Astrocyte (in vitro differentiated cells and primary cell): Measurements from ENCODE around the gene STK40. TPM values are rescaled to one million over a fixed set of nuclear protein-coding genes. Genes with fewer than 3 reads are reported as not detected.
A peak's percentile ranks its signal among the peaks of the same experiment; 100 is the strongest.

ENCODE experiments used
- DNase-seq: peaks from one replicate; pipeline ENCODE4 v3.0.0-alpha.2; 2010; ENCODE audit warnings: low read depth
- FAIRE-seq: peaks from 2 replicates; lab custom pipeline; 2011; peaks lifted over from hg19 to GRCh38; lab: Jason Lieb, UNC
- H2AFZ ChIP-seq: 2 replicates; pipeline ENCODE4 v1.6.0; 2012; ENCODE audit warnings: low read depth, low read length, inconsistent platforms
- H3K27ac ChIP-seq: 2 replicates; pipeline ENCODE4 v1.5.1; 2011; ENCODE audit warnings: low read depth, low read length, inconsistent platforms
- H3K27me3 ChIP-seq: 2 replicates; pipeline ENCODE4 v1.6.0; 2011; ENCODE audit warnings: low read length, inconsistent platforms; ENCODE audit not compliant: insufficient read depth
- H3K36me3 ChIP-seq: 2 replicates; pipeline ENCODE4 v1.5.1; 2011; ENCODE audit warnings: low read length, inconsistent platforms; ENCODE audit not compliant: insufficient read depth
- H3K4me1 ChIP-seq: 2 replicates; pipeline ENCODE4 v1.5.1; 2011; ENCODE audit warnings: low read length, inconsistent platforms; ENCODE audit not compliant: insufficient read depth
- H3K4me2 ChIP-seq: 2 replicates; pipeline ENCODE4 v1.6.0; 2012; ENCODE audit warnings: low read length, inconsistent platforms
- H3K4me3 ChIP-seq: 2 replicates; pipeline ENCODE4 v1.5.1; 2011; ENCODE audit warnings: low read depth, mild to moderate bottlenecking, low read length, inconsistent platforms; ENCODE audit not compliant: insufficient read depth
- H3K79me2 ChIP-seq: 2 replicates; pipeline ENCODE4 v1.6.0; 2012; ENCODE audit warnings: mild to moderate bottlenecking, low read length, inconsistent platforms; ENCODE audit not compliant: insufficient read depth
- H3K9ac ChIP-seq: 2 replicates; pipeline ENCODE4 v1.6.0; 2012; ENCODE audit warnings: mild to moderate bottlenecking, low read length, inconsistent platforms
- H3K9me3 ChIP-seq: 2 replicates; pipeline ENCODE4 v1.5.1; 2012; ENCODE audit warnings: low read depth, mild to moderate bottlenecking, low read length, inconsistent platforms; ENCODE audit not compliant: insufficient read depth
- H4K20me1 ChIP-seq: 2 replicates; pipeline ENCODE4 v1.6.0; 2012; ENCODE audit warnings: low read length, inconsistent platforms; ENCODE audit not compliant: insufficient read depth
- H3K27ac Mint-ChIP-seq: one replicate; pipeline ENCODE4 v1.8.0; 2021; ENCODE audit warnings: mild to moderate bottlenecking, mixed read lengths; ENCODE audit not compliant: unreplicated experiment
- H3K27me3 Mint-ChIP-seq: one replicate; pipeline ENCODE4 v1.8.0; 2021; ENCODE audit warnings: low read depth, mixed read lengths; ENCODE audit not compliant: unreplicated experiment
- H3K36me3 Mint-ChIP-seq: one replicate; pipeline ENCODE4 v1.8.0; 2021; ENCODE audit warnings: low read depth, mixed read lengths; ENCODE audit not compliant: unreplicated experiment
- H3K4me1 Mint-ChIP-seq: one replicate; pipeline ENCODE4 v1.8.0; 2021; ENCODE audit warnings: low read depth, mixed read lengths; ENCODE audit not compliant: unreplicated experiment
- H3K4me3 Mint-ChIP-seq: one replicate; pipeline ENCODE4 v1.8.0; 2021; ENCODE audit warnings: mild to moderate bottlenecking, moderate library complexity, mixed read lengths; ENCODE audit not compliant: unreplicated experiment
- H3K9me3 Mint-ChIP-seq: one replicate; pipeline ENCODE4 v1.8.0; 2021; ENCODE audit warnings: mild to moderate bottlenecking, mixed read lengths; ENCODE audit not compliant: unreplicated experiment
- CTCF ChIP-seq: IDR thresholded peaks from 2 replicates; pipeline ENCODE4 v1.5.1; 2011; ENCODE audit warnings: low read depth, mild to moderate bottlenecking, inconsistent platforms, low read length, moderate library complexity; ENCODE audit not compliant: insufficient read depth
- EZH2 ChIP-seq: IDR thresholded peaks from 2 replicates; pipeline ENCODE4 v1.6.1; 2012; ENCODE audit warnings: mild to moderate bottlenecking, low read length, inconsistent platforms; ENCODE audit not compliant: insufficient read depth
- total RNA-seq: library from RNA; stranded (reverse); gene quantifications from 2 replicates; pipeline ENCODE4 v1.2.1, GENCODE V29; 2021

Gene STK40
- total RNA-seq, 1 donor from 2014 or later = 71.1 TPM

DNA sequence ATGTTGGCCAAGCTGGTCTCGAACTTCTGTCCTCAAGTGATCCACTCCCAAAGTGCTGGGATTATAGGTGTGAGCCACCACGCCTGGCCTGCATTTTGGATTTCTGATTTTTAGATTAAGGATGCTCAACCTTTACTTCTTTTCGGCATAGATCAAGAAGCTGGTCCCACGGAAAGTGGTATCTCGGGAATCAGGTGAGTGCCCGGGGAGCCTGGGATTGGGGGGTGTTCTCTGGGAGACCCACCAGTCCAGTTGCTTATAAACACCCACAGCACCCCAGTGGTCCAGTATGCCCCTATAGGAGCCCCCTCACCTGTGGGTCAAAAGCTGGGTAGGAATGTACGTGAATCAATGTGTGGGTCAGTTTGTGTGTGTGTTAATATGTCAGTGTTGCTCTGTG is 76.3 kb downstream of the STK40 start:
- Mint-ChIP-seq H3K27me3 (no peaks in the 10 kb centered on the region), H3K4me3 (peak overlapping the region; percentile 74), H3K4me1 (peaks cover 11% of the 10 kb centered on the region), H3K27ac (no peak overlapping the region), H3K9me3 (no peaks in the 10 kb centered on the region), H3K36me3 (peaks cover 26% of the 10 kb centered on the region)
- Histone ChIP-seq H4K20me1 (peaks cover 13% of the 10 kb centered on the region), H3K4me1 (peaks cover 18% of the 10 kb centered on the region), H2AFZ (no peak overlapping the region), H3K4me3 (no peak overlapping the region), H3K9ac (no peak overlapping the region), H3K36me3 (no peaks in the 10 kb centered on the region), H3K27ac (no peak overlapping the region), H3K27me3 (no peaks in the 10 kb centered on the region), H3K79me2 (peaks cover 6% of the 10 kb centered on the region), H3K4me2 (no peak overlapping the region), H3K9me3 (no peaks in the 10 kb centered on the region)
- DNase-seq (no peak), FAIRE-seq (no peak)
- TF ChIP-seq EZH2 (no peak), CTCF (no peak)

DNA sequence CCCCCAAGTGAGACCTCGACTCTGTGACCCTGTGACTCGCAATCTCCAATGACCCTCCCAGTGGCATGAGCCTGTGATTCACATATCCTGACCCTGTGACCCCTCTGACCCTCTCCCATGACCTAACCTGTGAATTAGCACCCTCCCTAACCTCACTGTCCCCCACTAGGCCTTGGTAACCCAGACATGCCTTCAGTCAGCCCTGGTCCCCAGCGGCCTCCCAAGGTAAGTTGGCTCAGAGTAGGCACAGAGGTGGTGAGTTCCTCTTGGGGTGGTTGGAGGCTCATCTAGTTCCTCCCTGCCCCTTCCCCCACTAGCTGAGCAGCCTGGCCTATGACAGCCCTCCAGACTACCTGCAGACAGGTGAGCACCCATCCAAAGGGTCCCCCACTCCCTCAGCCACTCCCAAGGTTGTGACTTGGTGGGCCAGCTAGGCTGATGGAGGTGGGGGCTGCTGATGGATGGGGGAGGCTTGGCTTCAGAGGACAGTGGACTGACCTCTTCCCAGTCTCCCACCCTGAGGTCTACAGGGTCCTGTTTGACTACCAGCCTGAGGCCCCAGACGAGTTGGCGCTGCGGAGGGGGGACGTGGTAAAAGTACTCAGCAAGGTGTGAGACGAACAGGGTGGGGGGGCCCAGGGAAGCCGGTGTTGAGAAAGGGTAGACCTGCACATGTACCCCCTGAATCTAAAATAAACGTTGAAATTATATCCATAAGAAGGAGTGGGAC is 78.0 kb downstream of the STK40 start:
- Histone ChIP-seq H3K79me2 (peaks cover 6% of the 10 kb centered on the region), H3K27me3 (no peaks in the 10 kb centered on the region), H3K4me3 (peak overlapping the region; percentile 66), H3K36me3 (peaks cover 8% of the 10 kb centered on the region), H2AFZ (peak overlapping the region; percentile 73), H3K27ac (no peak overlapping the region), H3K9ac (peak overlapping the region; percentile 81), H3K9me3 (no peaks in the 10 kb centered on the region), H4K20me1 (peaks cover 24% of the 10 kb centered on the region), H3K4me1 (peaks cover 18% of the 10 kb centered on the region), H3K4me2 (peak overlapping the region; percentile 99)
- H3K9me3 Mint-ChIP-seq = no peaks in the 10 kb centered on the region
- H3K27me3 Mint-ChIP-seq = no peaks in the 10 kb centered on the region
- peaks cover 16% of the 10 kb centered on the region for H3K4me1 Mint-ChIP-seq
- DNase-seq (no peak), FAIRE-seq (no peak)
- peaks cover 31% of the 10 kb centered on the region for H3K36me3 Mint-ChIP-seq
- H3K27ac Mint-ChIP-seq = peak overlapping the region; percentile 99
- H3K4me3 Mint-ChIP-seq = peak overlapping the region; percentile 90
- TF ChIP-seq CTCF (no peak), EZH2 (no peak)

DNA sequence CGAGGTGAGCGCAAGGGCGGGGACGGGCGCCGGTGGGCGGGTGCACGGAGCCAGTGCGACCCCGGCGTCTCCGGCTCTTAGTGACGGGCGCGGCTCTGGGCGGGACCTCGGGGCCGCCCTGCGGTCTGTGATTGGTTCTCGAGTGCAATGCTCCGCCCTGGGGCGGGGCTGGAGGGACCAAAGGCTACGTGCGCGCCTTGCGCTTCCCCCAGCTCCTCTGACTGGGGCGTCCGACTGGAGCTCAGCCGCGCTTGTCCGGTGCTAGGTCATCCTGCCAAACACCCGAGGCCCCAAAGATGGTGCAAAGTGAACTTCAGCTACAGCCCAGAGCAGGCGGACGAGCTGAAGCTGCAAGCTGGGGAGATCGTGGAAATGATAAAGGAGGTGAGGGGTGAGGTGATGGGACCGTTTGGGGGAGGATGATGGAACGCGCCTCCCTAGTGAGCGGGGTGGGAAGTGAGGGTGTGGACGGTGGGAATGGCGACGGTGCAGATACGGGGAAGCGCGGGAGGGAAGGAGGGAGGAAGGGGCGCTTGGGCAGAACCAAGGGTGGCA is 78.7 kb downstream of the STK40 start:
- peak overlapping the region; percentile 66 for H3K4me3 ChIP-seq
- H3K4me1 ChIP-seq = peaks cover 18% of the 10 kb centered on the region
- peaks cover 18% of the 10 kb centered on the region for H3K4me1 Mint-ChIP-seq
- H3K9me3 ChIP-seq = no peaks in the 10 kb centered on the region
- H3K36me3 ChIP-seq = peaks cover 14% of the 10 kb centered on the region
- peak overlapping the region; percentile 99 for H3K27ac Mint-ChIP-seq
- H3K27ac ChIP-seq = peak overlapping the region; percentile 55
- peaks cover 36% of the 10 kb centered on the region for H3K36me3 Mint-ChIP-seq
- FAIRE-seq = no peak
- peak overlapping the region; percentile 81 for H3K9ac ChIP-seq
- H3K79me2 ChIP-seq = peaks cover 6% of the 10 kb centered on the region
- H3K4me3 Mint-ChIP-seq = peak overlapping the region; percentile 90
- H3K27me3 Mint-ChIP-seq = no peaks in the 10 kb centered on the region
- no peaks in the 10 kb centered on the region for H3K27me3 ChIP-seq
- peak overlapping the region; percentile 99 for H3K4me2 ChIP-seq
- TF ChIP-seq CTCF (no peak), EZH2 (no peak)
- no peaks in the 10 kb centered on the region for H3K9me3 Mint-ChIP-seq
- peak overlapping the region; percentile 73 for H2AFZ ChIP-seq
- DNase-seq = peak; percentile 78
- H4K20me1 ChIP-seq = peaks cover 32% of the 10 kb centered on the region
